KMS-11 (cell line): ENCODE measurements around the gene GTF2IRD1.
"Not testable (repeated sequence)": the region's sequence is repeated elsewhere in the genome, so short reads cannot be mapped to it uniquely, and the experiment has no call there.

Experiments
- H2AFZ ChIP-seq: fragments of 200-600 bp; sonication (generic); 2 replicates; pipeline ENCODE4 v1.6.1; 2016; ENCODE audit warnings: antibody characterized with exemption, mixed run types, low read depth
- H3K27ac ChIP-seq: fragments of 200-600 bp; sonication (generic); 2 replicates; pipeline ENCODE4 v1.6.1; 2016; ENCODE audit warnings: mild to moderate bottlenecking, mixed run types
- H3K27me3 ChIP-seq: fragments of 200-600 bp; sonication (generic); 2 replicates; pipeline ENCODE4 v1.6.1; 2017; ENCODE audit warnings: mild to moderate bottlenecking, low read depth, mixed run types, moderate library complexity; ENCODE audit not compliant: insufficient read depth
- H3K36me3 ChIP-seq: fragments of 200-600 bp; sonication (generic); 2 replicates; pipeline ENCODE4 v1.6.1; 2017; ENCODE audit warnings: mild to moderate bottlenecking, mixed run types; ENCODE audit not compliant: insufficient read depth
- H3K4me1 ChIP-seq: fragments of 200-600 bp; sonication (generic); 2 replicates; pipeline ENCODE4 v1.6.1; 2016; ENCODE audit warnings: mild to moderate bottlenecking, low read depth, mixed run types; ENCODE audit not compliant: poor library complexity, severe bottlenecking
- H3K4me2 ChIP-seq: fragments of 200-600 bp; sonication (generic); 2 replicates; pipeline ENCODE4 v1.7.0; 2016; ENCODE audit warnings: mild to moderate bottlenecking, mixed run types
- H3K4me3 ChIP-seq: fragments of 200-600 bp; sonication (generic); IDR thresholded peaks from 2 replicates; pipeline ENCODE4 v1.6.1; 2017; ENCODE audit warnings: low read depth, low read length, mixed read lengths; ENCODE audit not compliant: insufficient read depth
- H3K79me2 ChIP-seq: fragments of 200-600 bp; sonication (generic); 2 replicates; pipeline ENCODE4 v1.6.1; 2016; ENCODE audit warnings: low read depth, mixed run types; ENCODE audit not compliant: insufficient read depth
- H3K9ac ChIP-seq: fragments of 200-600 bp; sonication (generic); 2 replicates; pipeline ENCODE4 v1.6.1; 2016; ENCODE audit warnings: mild to moderate bottlenecking, mixed run types
- H4K20me1 ChIP-seq: fragments of 200-600 bp; sonication (generic); 2 replicates; pipeline ENCODE4 v1.6.1; 2016; ENCODE audit warnings: mild to moderate bottlenecking, mixed run types; ENCODE audit not compliant: insufficient read depth
- CTCF ChIP-seq: fragments of 200-600 bp; sonication (generic); conservative IDR thresholded peaks from 2 replicates; pipeline ENCODE4 v1.6.1; 2017; ENCODE audit warnings: low read depth, mild to moderate bottlenecking, antibody characterized with exemption, low read length, moderate library complexity, mixed read lengths

GTF2IRD1 gene

GRCh38 chr7:74429153-74429747 lies 24.5 kb upstream of the GTF2IRD1 start:
- Histone ChIP-seq H3K4me2 (no peak overlapping the region), H4K20me1 (no peaks in the 10 kb centered on the region), H3K4me3 (no peak overlapping the region), H3K27ac (no peak overlapping the region), H3K36me3 (no peaks in the 10 kb centered on the region), H3K27me3 (no peaks in the 10 kb centered on the region), H2AFZ (no peak overlapping the region), H3K9ac (no peak overlapping the region), H3K79me2 (no peaks in the 10 kb centered on the region), H3K4me1 (no peaks in the 10 kb centered on the region)
- no peak for TF ChIP-seq CTCF

GRCh38 chr7:74430409-74430808 lies 23.3 kb upstream of the GTF2IRD1 start:
- H3K27ac ChIP-seq, H3K4me3 ChIP-seq, H3K36me3 ChIP-seq, H3K27me3 ChIP-seq, H3K9ac ChIP-seq, H3K4me1 ChIP-seq, H4K20me1 ChIP-seq, H3K79me2 ChIP-seq, H2AFZ ChIP-seq, H3K4me2 ChIP-seq: not testable (repeated sequence)

DNA sequence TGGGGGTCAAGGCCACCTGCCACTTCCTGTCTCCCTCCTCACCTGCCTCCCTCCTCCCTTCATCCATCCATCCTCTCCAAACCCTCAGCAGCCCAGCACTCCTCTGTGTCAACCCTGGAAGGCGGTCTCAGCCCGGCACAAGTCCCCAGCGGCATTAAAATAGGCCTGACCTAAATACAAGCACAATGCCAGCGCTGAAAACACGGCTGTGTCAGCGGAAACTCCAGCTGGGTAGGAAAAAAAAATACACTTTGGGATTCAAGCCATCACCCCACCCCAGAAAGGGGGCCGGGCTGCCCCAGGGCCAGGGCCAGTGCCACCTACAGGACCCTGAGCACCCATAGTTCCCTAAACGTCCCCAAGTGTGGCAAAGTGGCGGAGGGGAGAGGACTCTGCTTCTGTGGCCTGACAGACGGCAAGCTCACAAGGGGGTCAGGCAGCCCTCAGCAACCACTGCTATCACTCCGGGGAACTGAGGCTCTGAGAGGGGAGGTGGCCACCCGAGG lies 22.7 kb upstream of the GTF2IRD1 start:
- no peak overlapping the region for H3K4me3 ChIP-seq

GRCh38 chr7:74437291-74437571 lies 16.5 kb upstream of the GTF2IRD1 start:
- not testable (repeated sequence) for H3K79me2 ChIP-seq, H3K27me3 ChIP-seq

More for the DNA sequence above, 22.7 kb upstream of the GTF2IRD1 start:
- no peak for TF ChIP-seq CTCF
- no peaks in the 10 kb centered on the region for H4K20me1 ChIP-seq
- H2AFZ ChIP-seq = no peak overlapping the region
- no peaks in the 10 kb centered on the region for H3K79me2 ChIP-seq
- H3K4me2 ChIP-seq = no peak overlapping the region
- H3K27ac ChIP-seq = no peak overlapping the region
- no peaks in the 10 kb centered on the region for H3K4me1 ChIP-seq
- no peaks in the 10 kb centered on the region for H3K36me3 ChIP-seq
- no peaks in the 10 kb centered on the region for H3K27me3 ChIP-seq
- H3K9ac ChIP-seq = no peak overlapping the region

DNA sequence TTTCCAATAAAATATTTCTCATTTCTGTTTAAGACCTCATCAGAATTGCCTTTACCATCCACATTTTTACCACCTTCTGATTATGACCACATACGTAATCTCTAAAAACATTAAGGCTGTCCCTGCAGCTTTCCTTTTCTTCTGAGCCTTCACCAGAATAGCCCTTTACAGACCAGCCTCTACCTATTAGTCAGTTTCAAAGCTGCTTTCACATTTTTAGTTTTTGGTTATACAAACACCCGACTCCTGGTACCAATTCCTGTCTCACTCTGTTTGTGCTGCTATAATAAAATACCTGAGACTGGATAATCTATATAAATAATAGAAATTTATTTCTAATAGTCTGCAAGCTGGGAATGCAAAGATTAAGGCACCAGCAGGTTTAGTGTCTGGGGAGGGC lies 15.4 kb upstream of the GTF2IRD1 start:
- Histone ChIP-seq H4K20me1 (no peaks in the 10 kb centered on the region), H3K27me3 (no peaks in the 10 kb centered on the region), H3K4me2 (no peak overlapping the region), H3K27ac (no peak overlapping the region), H3K9ac (no peak overlapping the region), H3K36me3 (no peaks in the 10 kb centered on the region), H2AFZ (no peak overlapping the region), H3K79me2 (no peaks in the 10 kb centered on the region), H3K4me3 (no peak overlapping the region), H3K4me1 (no peaks in the 10 kb centered on the region)
- no peak for TF ChIP-seq CTCF

More at GRCh38 chr7:74437291-74437571, 16.5 kb upstream of the GTF2IRD1 start:
- not testable (repeated sequence) for H3K4me2 ChIP-seq, H3K27ac ChIP-seq, H4K20me1 ChIP-seq, H3K4me3 ChIP-seq, H3K36me3 ChIP-seq, H3K4me1 ChIP-seq, H2AFZ ChIP-seq, H3K9ac ChIP-seq
